Measurements from ENCODE around the gene ABAT. TPM values are rescaled to one million over a fixed set of nuclear protein-coding genes. Genes with fewer than 3 reads are reported as not detected.

ABAT gene
- total RNA-seq, 1 experiment from 2014 or later, result 6.9 TPM

DNA sequence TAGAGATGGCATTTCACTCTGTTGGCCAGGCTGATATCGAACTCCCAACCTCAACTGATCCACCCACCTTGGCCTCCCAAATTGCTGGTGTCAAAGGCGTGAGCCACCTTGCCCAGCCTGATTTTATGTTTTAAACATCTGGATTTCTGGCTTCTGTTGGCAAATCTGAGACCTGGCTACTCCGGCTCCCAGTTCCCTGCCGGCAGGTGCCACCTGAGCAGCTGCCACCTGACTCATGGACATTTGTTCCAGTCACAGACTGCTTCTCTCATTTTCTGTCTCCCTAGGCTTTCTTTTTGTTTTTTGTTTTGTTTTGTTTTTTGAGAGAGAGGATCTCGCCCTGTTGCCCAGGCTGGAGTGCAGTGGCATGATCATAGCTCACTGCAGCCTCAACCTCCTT is 132.8 kb downstream of the ABAT start:
- POLR2A ChIA-PET (ENCODE audit: low non-redundant PET), result no interaction called here
- no peak for TF ChIP-seq EZH2 (IDR thresholded peaks at IDR 0.05; ENCODE audit: borderline replicate concordance, low read depth, low read length, poor library complexity, severe bottlenecking)
- TF ChIP-seq CTCF (conservative IDR thresholded peaks at IDR 0.05; ENCODE audit: low read depth, low read length), result no peak
- Histone ChIP-seq H3K27ac (ENCODE audit: low read depth, low read length, poor library complexity, severe bottlenecking) (no peak overlapping the region), H3K27me3 (replicated peaks; ENCODE audit: insufficient read depth, low read depth, low read length, poor library complexity) (no peaks in the 10 kb centered on the region), H3K4me1 (ENCODE audit: insufficient read depth, low read length, poor library complexity, severe bottlenecking) (no peaks in the 10 kb centered on the region), H3K9me3 (ENCODE audit: low read depth, low read length, poor library complexity, severe bottlenecking) (no peaks in the 10 kb centered on the region), H3K36me3 (ENCODE audit: insufficient read depth, low read length, poor library complexity, severe bottlenecking) (peaks cover 91% of the 10 kb centered on the region), H3K4me3 (ENCODE audit: low read depth, low read length, poor library complexity, severe bottlenecking) (no peak overlapping the region)
- no TSS peak for BruUV-seq (replicated peaks)
- intact Hi-C loops (cut with micrococcal nuclease; ENCODE audit: unreplicated experiment), result no loop called here
- CTCF ChIA-PET, result no interaction called here
- no peak for DNase-seq (ENCODE audit: low spot score)

- H3K9me3 ChIP-seq (ENCODE audit: low read depth, low read length, poor library complexity, severe bottlenecking), result no peaks in the 10 kb centered on the region
- POLR2A ChIA-PET (ENCODE audit: low non-redundant PET), result no interaction called here
- intact Hi-C loops (cut with micrococcal nuclease; ENCODE audit: unreplicated experiment), result no loop called here
- no peak for DNase-seq (ENCODE audit: low spot score)
- H3K4me1 ChIP-seq (ENCODE audit: insufficient read depth, low read length, poor library complexity, severe bottlenecking), result no peaks in the 10 kb centered on the region
- BruUV-seq (replicated peaks), result no TSS peak
- no peak overlapping the region for H3K27ac ChIP-seq (ENCODE audit: low read depth, low read length, poor library complexity, severe bottlenecking)
- TF ChIP-seq CTCF (conservative IDR thresholded peaks at IDR 0.05; ENCODE audit: low read depth, low read length) (no peak), EZH2 (IDR thresholded peaks at IDR 0.05; ENCODE audit: borderline replicate concordance, low read depth, low read length, poor library complexity, severe bottlenecking) (no peak)
- CTCF ChIA-PET, result no interaction called here
- H3K27me3 ChIP-seq (replicated peaks; ENCODE audit: insufficient read depth, low read depth, low read length, poor library complexity), result no peaks in the 10 kb centered on the region
- H3K4me3 ChIP-seq (ENCODE audit: low read depth, low read length, poor library complexity, severe bottlenecking), result no peak overlapping the region
- peaks cover 91% of the 10 kb centered on the region for H3K36me3 ChIP-seq (ENCODE audit: insufficient read depth, low read length, poor library complexity, severe bottlenecking)
Observed at GRCh38 chr16:8808009-8808408, 133.6 kb downstream of the ABAT start.

DNA sequence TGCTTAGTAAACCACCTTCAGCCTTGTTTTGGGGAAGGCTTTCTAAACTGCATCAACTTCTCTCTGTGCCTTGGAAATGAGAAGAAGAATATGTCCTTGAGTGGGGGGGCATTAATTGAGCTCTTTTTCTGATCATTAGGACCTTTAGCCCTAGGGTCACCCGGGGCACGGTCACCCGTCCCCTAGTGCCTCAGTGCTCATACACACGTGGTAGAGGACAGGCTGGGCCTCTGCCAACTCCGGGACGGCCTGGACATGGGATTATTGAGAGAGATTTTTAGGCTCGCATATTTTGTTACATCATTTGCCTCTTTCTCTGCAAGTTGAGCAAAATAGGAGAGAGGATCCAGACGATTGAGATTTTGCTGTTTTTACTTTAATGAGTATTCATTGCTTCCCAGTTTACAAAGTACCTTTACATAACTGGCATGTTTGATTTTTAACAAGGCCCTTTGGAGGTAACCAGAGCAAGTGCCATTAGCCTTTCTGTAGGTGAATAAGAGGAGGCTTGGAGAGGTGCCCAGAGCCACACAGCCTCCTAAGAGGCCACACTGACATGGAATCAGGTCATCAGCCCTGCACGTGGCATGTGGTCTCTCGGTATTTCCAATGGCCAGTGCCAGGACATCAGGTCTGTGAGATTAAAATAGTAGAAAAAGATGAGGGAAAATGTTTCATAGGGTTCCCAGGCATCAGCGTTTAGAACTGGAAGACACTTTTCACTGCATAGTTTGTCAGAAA is 134.4 kb downstream of the ABAT start:
- no peaks in the 10 kb centered on the region for H3K27me3 ChIP-seq (replicated peaks; ENCODE audit: insufficient read depth, low read depth, low read length, poor library complexity)
- H3K27ac ChIP-seq (ENCODE audit: low read depth, low read length, poor library complexity, severe bottlenecking), result peak overlapping the region; percentile 37
- no peak overlapping the region for H3K4me3 ChIP-seq (ENCODE audit: low read depth, low read length, poor library complexity, severe bottlenecking)
- ChIA-PET POLR2A (ENCODE audit: low non-redundant PET) (no interaction called here), CTCF (no interaction called here)
- TF ChIP-seq CTCF (conservative IDR thresholded peaks at IDR 0.05; ENCODE audit: low read depth, low read length), result no peak
- TF ChIP-seq EZH2 (IDR thresholded peaks at IDR 0.05; ENCODE audit: borderline replicate concordance, low read depth, low read length, poor library complexity, severe bottlenecking), result no peak
- peaks cover 92% of the 10 kb centered on the region for H3K36me3 ChIP-seq (ENCODE audit: insufficient read depth, low read length, poor library complexity, severe bottlenecking)
- no TSS peak for BruUV-seq (replicated peaks)
- no peak for DNase-seq (ENCODE audit: low spot score)
- H3K4me1 ChIP-seq (ENCODE audit: insufficient read depth, low read length, poor library complexity, severe bottlenecking), result no peaks in the 10 kb centered on the region
- intact Hi-C loops (cut with micrococcal nuclease; ENCODE audit: unreplicated experiment), result no loop called here
- H3K9me3 ChIP-seq (ENCODE audit: low read depth, low read length, poor library complexity, severe bottlenecking), result no peaks in the 10 kb centered on the region
